Neural progenitor cell (in vitro differentiated cells): Measurements from ENCODE around the gene COQ10A.

Experiments
- EZH2phosphoT487 ChIP-seq: fragments of 200-600 bp; sonication (generic); IDR thresholded peaks from 2 replicates; pipeline ENCODE4 v1.6.1; 2017; ENCODE audit warnings: antibody characterized with exemption
- TF ChIP-seq, protein P1 (sequence below): fragments of 200-600 bp; sonication (generic); IDR thresholded peaks from 2 replicates; pipeline ENCODE4 v1.5.1; 2017; ENCODE audit warnings: antibody characterized with exemption, mild to moderate bottlenecking

- no peak for TF ChIP-seq EZH2phosphoT487
- TF ChIP-seq, protein P1, sequence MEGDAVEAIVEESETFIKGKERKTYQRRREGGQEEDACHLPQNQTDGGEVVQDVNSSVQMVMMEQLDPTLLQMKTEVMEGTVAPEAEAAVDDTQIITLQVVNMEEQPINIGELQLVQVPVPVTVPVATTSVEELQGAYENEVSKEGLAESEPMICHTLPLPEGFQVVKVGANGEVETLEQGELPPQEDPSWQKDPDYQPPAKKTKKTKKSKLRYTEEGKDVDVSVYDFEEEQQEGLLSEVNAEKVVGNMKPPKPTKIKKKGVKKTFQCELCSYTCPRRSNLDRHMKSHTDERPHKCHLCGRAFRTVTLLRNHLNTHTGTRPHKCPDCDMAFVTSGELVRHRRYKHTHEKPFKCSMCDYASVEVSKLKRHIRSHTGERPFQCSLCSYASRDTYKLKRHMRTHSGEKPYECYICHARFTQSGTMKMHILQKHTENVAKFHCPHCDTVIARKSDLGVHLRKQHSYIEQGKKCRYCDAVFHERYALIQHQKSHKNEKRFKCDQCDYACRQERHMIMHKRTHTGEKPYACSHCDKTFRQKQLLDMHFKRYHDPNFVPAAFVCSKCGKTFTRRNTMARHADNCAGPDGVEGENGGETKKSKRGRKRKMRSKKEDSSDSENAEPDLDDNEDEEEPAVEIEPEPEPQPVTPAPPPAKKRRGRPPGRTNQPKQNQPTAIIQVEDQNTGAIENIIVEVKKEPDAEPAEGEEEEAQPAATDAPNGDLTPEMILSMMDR, result no peak
Measured at GRCh38 chr12:56286044-56286830, 19.5 kb downstream of the COQ10A start.
